Ovary (tissue), 3 donors: ENCODE data around the gene LRP1.

Experiments used
- EP300 ChIP-seq: sonication (generic); formaldehyde crosslinking; IDR thresholded peaks from one replicate; pipeline ENCODE4 v1.6.1; 2017; ENCODE audit warnings: antibody characterized with exemption
- POLR2A ChIP-seq: fragments of 450-650 bp; IDR thresholded peaks from one replicate; pipeline ENCODE4 v1.6.1; 2017; ENCODE audit warnings: antibody characterized with exemption, mild to moderate bottlenecking, moderate library complexity
- TF ChIP-seq, protein P1 (sequence below), 3 donors: fragments of 450-650 bp in 2 of 3; fragments of 200-600 bp in 1 of 3; IDR thresholded peaks; one replicate each; pipeline versions ENCODE4 v1.5.1 to v1.8.0; 2016 to 2022; ENCODE audit warnings: antibody characterized with exemption in 3 of 3, mild to moderate bottlenecking in 1 of 3
- donor health status: DM: no; HTN: no; CAD: no.

DNA sequence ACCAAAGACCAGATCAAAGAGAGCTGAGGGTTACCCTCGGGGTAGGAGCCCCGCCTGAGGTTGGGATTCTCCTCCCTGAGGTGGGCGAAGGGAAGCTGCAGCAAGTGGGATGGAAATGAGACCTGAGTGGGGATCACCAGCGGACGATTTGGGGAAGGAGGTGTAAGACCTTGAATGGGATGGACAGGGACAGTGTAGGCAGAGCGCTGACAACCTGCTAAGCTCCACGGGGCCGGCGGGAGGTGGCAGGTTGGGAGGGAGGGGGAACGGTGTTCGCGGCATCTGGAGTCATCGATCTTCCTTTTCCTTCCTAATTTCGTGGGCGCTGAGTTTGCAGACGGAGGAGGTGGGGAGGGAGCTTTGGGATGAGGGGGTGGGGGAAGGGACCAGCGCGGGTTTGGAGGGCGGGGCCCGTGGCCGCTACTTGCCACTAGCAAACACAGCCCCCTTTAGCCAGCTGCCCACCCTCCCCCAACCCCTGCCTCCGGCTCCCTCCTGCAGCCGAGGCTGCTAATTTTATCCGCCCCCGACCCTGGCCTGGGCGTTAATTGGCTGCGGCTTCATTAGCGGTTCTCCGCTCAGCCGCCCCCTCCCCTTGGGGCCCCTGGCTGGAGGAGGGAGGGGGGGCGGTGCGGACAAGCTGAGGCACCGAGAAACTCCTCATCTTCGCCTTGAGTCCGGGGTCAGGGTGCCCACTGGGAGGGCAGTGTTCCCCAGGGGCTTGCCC lies 98.5 kb downstream of the LRP1 start:
- TF ChIP-seq, protein P1, sequence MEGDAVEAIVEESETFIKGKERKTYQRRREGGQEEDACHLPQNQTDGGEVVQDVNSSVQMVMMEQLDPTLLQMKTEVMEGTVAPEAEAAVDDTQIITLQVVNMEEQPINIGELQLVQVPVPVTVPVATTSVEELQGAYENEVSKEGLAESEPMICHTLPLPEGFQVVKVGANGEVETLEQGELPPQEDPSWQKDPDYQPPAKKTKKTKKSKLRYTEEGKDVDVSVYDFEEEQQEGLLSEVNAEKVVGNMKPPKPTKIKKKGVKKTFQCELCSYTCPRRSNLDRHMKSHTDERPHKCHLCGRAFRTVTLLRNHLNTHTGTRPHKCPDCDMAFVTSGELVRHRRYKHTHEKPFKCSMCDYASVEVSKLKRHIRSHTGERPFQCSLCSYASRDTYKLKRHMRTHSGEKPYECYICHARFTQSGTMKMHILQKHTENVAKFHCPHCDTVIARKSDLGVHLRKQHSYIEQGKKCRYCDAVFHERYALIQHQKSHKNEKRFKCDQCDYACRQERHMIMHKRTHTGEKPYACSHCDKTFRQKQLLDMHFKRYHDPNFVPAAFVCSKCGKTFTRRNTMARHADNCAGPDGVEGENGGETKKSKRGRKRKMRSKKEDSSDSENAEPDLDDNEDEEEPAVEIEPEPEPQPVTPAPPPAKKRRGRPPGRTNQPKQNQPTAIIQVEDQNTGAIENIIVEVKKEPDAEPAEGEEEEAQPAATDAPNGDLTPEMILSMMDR (IDR thresholded peaks at IDR 0.05), result no peak
- no peak for TF ChIP-seq POLR2A
- no peak for TF ChIP-seq EP300
